GM21737 (cell line): ENCODE results near the gene OXSR1.
A peak's percentile ranks its signal among the peaks of the same experiment; 100 is the strongest.
"Not testable (repeated sequence)": the region's sequence is repeated elsewhere in the genome, so short reads cannot be mapped to it uniquely, and the experiment has no call there.

Source experiments
- ATAC-seq: cut with Tn5 transposase; IDR thresholded peaks from one replicate; pipeline ENCODE4 v1.9.1; 2021; ENCODE audit warnings: mild to moderate bottlenecking, moderate library complexity; ENCODE audit not compliant: unreplicated experiment

Gene OXSR1

DNA sequence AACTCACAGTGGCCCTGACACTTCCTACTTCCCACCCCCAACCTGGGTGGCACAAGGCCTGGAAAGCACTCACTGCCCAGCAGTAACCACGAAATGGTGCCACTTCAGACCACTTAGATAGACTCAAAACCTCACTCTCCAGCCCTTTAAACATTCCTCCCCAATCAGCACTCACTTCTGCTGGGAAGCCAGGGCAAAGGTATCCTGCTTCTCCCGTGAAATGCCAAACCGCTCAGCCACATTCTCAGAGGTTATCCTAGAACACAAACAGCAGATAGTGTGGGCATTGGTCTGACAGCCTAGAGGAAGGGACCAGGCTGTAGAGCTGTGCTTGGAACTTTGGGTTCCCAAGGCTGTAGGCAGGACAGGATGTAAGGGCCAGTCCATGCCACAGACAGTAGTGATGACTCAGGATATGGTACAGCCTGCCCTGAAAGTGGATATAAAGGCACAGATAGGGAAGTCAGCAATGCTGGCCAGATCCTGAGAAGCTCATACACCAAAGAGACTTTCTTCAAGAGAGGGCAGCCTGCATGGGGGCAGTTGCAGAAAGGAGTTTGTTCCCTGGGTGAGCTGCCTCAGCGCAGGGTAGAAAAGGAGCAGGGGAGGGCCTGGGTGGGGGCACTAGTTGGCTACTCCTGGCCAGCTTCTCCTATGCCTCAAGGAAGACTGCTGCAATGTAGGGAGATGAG is 37.6 kb upstream of the OXSR1 start:
- ATAC-seq: no peak

DNA sequence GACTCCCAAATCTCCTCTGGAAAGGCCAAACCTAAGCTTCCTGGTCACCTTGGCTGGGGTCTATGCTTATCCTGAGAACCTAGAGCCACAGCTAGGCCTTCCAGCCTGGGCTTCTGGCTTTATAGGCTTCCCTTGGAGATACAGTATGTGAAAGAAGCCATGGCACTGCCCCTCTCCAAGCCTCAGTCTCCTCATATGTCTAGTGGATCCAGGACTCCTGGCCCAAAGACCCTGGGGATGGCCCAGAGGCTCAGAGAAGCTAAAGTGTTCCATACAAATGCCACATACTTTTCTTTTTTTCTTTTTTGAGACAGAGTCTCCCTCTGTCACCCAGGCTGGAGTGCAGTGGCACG is 37.1 kb upstream of the OXSR1 start:
- ATAC-seq: no peak

DNA sequence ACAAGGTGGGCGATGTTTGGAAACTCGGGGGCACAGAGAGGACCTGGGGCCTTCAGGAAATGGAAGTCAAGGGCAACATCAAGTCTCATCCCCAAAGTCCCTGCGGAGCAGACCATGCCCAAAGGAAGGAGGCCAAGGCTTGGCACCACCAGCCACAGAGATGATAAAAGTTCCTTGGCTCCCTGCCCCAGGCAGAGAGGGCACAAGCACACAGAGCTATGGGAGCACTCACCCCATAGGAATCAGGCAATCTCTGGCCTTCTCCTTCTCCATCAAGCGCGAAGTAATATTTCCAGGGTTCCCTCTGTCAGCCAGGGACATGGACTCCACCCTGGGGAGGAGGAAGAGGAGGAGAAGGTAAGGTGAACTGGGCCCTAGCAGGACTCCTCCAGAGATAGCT is 36.3 kb upstream of the OXSR1 start:
- ATAC-seq: no peak

DNA sequence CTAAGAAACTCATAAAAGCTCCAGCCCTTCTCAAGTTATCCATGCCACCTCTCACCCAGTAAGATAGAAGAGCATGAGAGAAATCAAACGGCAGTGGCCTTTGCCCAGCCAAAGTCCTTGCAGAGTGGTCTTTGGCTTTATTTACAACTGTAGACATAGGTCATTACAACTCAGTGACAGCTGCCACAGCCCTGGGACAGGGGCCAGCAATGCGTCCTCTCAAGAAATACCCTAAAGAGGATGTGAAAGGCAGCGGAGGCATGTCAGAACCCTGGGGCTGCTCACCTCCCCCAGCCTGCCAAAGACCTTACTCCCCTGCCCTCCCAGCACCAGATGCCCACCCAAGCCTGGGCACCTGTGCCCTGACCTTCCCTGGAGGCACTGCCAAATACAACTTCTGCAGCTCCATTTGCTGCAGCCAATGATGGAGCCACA is 34.7 kb upstream of the OXSR1 start:
- no peak for ATAC-seq

DNA sequence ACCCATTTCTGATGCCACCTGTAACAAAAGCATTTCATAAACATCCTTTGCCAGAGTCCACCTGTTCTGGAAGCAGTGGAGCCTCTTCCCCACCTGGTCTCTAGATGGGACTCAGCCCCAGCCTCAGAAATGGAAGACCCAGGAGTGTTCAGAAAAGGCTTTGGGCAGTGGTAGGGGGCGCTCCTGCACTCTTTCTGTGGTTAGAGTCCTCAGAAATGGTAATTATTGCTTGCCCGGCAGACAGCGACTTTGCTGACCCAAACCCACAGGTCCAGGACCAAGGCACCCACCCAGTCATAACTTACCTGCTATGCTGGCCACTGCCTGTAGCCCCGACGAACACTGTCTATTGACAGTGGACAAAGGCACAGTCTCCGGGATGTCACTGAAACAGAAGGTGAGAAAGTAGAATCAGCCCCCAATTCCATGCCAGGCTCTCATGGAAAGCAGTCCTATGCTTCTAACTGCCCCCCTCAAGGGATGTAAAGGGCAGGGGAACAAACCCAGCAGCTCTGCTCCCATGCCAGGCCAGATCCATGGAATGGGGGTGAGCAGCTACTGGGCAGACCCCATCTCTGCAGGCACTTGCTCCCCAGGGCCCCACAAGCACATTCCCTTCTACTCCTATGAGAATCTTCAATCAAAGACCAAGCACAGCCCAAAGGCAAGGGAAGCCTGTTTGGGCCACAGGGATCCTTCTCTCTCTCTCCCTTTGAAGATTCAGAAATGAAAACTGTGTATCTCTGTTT is 33.5 kb upstream of the OXSR1 start:
- ATAC-seq: no peak

DNA sequence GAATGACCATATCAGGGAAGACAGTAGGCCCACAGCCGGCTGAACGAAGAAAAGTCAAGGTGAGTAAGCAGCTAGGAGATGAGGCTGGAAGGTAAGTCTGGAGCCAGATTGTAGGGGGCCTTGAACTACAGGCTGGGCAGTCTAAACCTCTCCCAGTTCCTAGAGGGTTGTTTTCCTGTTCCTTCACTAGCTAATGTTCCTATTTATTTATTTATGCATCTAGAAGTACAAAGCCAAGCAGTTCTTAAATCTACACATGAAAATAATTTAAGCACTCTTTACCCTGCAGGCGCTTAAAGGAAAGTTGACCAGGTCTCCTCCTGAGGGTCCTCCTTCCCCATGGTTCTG is 32.2 kb upstream of the OXSR1 start:
- ATAC-seq: no peak

DNA sequence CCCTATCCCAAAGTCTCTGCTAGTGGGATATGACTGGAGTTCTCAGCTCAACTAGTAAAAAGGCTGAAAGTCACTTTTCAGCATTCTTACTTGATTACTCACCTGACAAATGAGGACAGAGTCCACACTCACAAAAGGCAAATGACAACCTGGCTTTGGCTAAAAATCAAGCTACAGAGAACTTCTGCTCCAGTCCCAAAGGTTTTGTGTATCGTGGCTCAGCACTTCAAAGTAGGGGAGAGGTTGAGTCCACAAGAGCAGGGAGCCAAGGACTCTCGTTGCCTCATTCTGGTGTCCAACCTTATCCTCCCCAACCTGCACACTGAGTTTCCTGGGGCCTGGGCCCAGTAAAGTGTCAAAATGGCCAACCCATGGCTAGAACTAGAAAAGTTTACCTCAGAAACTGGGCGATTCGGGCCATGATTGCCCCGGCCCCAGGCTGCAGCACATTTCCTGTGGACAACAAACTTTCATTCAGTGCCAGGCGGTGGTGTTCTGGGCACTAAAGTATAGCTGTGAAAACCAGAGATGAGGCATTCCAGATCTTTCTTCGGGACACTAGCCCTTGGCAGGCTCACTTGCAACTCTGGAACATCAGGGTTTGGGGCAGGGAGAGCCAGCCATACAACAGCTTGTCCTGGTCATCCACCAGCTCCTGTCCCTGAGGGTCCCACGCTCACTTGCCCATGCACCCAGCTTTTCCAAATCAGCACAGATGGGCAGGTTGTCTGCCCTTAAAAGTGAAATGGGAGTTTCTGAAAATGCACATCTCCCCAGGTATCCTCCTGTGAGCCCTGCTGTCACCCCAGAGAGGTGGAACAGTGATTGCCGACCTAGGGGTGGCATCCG is 31.6 kb upstream of the OXSR1 start:
- no peak for ATAC-seq

DNA sequence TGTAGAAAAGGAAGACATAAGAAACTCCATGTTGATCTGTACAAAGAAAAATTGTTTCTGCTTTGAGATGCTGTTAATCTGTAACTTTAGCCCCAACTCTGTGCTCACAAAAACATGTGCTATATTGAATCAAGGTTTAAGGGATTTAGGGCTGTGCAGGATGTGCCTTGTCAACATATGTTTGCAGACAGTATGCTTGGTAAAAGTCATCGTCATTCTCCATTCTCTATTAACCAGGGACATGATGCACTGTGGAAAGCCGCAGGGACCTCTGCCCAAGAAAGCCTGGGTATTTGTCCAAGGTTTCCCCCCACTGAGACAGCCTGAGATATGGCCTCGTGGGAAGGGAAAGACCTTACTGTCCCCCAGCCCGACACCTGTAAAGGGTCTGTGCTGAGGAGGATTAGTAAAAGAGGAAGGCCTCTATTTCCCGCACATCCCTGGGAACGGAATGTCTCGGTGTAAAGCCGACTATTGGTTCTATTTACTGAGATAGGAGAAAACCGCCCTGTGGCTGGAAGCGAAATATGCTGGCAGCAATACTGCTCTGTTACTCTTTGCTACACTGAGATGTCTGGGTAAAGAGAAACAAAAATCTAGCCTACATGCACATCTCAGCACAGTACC is 30.7 kb upstream of the OXSR1 start:
- ATAC-seq: not testable (repeated sequence)

DNA sequence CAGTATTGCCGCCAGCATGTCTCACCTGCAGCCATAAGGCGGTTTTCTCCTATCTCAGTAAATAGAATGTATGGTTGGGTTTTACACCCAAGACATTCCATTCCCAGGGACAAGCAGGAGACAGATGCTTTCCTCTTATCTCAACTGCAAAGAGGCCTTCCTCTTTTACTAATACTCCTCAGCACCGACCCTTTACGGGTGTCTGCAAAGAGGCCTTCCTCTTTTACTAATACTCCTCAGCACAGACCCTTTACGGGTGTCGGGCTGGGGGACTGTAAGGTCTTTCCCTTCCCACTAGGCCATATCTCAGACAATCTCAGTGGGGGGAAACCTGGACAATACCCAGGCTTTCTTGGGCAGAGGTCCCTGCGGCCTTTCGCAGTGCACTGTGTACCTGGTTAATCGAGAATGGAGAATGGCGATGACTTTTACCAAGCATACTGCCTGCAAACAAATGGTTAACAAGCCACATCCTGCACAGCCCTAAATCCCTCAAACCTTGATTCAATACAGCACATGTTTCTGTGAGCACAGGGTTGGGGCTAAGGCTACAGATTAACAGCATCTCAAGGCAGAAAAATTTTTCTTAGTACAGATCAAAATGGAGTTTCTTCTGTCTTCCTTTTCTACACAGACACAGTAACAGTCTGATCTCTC is 29.6 kb upstream of the OXSR1 start:
- ATAC-seq: not testable (repeated sequence)

DNA sequence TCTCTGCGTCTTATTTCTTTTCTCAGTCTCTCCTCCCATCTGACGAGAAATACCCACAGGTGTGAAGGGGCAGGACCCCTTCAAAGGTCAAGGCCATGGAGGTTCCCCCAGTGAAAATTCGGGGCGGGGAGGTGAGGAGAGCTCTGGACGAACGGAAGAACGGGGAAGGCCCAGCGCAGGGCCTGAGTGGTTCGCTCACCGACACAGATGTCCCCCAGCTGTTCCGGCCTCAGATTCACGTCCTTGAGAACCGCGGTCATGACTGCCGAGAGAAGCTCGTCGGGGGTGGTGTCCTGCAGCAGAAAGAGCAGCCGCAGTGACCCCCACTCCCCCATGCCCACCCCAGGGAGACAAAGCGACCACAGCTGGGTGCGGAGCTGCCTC is 29.0 kb upstream of the OXSR1 start:
- ATAC-seq: no peak

DNA sequence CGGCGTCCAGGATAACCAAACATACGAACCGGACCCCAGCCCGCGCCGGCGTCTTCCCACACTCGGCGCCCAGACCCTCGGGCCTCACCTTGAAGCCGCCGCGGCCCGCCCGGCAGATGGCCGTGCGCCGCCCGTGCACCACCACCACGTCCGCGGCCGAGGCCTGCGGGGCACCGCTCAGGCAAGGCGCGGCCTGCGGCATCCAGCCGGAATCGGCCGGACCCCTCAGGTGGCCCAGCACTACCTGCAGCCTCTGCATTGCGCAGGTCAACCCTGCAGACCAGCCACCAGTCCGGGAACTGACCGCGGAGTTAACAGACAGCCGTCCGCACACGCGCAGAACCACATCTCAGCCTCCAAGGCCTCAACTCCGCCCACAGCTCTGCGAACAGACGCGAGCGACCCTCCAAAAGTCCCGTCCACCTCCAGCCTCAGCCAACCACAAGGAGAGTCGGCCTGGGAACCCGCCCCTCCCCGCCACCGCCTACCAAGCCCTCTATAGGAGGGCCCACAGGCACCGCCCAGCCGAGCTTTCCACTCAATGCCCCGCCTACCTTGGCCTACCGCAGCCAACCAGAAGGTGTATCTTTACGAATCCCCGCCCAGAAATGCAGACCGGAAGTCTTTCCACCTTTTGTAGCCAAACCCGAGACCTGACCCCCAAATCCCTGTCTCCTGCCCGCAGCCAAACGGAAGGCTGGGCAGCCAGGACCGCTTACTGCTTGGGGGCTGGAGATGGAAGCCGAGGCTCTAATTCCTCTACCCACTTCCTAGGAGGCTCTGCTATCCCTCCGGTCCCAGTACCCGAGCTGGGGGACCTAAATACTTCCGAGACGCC is 28.3 kb upstream of the OXSR1 start, which contains the start of gene ACAA1:
TSS of gene ACAA1 (minus strand) at position 351 of the 838 bp plus-strand sequence. CDS start at position 259, 92 bp downstream.
- peak; percentile 88 for ATAC-seq

DNA sequence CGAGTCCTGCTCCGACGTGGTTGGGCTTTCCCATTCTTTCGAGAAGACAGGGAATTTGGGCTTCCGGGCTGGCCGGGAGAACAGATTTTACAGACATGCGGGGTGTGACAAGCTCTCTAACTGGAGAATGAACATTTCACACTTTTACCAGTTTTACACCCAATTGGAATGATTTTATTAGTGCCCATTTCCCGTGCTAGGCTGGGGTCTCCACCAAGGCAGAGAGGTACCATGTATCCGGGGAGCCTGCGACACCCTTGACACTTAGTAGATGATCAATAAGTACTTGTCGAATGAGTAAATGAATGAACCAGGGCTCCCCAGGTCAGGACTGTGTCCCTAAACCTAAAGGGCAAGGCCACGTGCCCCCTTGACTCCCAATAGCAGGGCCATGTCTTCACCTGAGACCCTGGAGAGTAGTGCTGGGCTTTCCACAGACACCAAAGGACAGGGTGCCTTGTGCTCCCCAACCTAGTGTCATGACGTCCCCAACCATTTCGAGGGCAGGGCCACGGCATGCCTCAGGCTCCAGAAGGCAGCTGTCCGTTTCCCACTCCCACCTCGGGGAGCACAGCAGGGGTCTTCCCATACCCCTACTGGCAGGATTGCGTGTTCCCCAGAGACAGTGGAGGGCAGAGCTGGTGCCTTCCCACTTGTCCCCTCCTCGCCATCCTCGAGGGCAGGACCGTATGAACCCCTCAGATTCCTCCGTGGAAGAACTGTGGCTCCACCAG is 27.6 kb upstream of the OXSR1 start:
- ATAC-seq: no peak

DNA sequence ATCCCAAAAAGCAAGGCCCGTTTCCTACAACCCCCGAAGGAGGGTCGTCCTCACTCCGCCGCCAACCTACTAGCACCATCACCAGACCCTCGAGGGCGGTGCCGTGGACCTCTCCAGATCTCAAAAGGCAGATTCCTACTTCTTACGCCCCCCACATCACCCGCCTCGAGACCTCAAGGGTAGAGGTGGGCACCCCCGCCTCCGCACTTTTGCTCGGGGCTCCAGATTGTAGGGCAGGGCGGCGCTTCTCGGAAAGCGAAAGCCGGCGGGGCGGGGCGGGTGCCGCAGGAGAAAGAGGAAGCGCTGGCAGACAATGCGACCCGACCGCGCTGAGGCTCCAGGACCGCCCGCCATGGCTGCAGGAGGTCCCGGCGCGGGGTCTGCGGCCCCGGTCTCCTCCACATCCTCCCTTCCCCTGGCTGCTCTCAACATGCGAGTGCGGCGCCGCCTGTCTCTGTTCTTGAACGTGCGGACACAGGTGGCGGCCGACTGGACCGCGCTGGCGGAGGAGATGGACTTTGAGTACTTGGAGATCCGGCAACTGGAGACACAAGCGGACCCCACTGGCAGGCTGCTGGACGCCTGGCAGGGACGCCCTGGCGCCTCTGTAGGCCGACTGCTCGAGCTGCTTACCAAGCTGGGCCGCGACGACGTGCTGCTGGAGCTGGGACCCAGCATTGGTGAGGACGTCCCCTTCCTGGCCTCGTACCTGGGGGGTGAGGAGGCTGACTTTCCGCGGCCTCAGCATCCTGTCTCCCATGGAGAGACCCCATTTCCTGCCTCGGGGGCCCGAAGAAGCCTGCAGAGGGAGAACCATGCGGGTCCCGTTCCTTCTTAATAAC is 26.8 kb upstream of the OXSR1 start, which contains the start of gene MYD88:
TSS of gene MYD88 (plus strand) at position 313 of the 842 bp plus-strand sequence. CDS start at position 353, 40 bp downstream.
- peak; percentile 38 for ATAC-seq

DNA sequence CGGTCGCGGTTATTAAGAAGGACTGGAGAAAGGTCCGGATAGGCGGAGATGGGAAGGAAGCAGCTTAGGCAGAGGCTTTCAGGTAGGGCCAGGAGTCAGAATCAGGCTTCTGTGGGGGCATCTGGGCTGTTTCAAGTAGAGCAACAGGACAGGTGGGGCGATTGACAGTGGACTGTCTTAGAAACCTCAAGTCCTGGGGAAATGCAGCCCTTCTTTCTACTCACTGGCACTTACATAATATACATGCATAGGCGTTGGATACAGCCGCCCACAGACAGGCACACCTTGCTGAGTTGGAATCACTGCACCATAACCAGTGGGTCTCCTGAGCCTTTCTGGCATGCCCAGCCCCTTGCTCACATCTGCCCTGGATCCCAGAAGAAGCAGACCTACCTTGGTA is 26.1 kb upstream of the OXSR1 start:
- ATAC-seq: no peak

DNA sequence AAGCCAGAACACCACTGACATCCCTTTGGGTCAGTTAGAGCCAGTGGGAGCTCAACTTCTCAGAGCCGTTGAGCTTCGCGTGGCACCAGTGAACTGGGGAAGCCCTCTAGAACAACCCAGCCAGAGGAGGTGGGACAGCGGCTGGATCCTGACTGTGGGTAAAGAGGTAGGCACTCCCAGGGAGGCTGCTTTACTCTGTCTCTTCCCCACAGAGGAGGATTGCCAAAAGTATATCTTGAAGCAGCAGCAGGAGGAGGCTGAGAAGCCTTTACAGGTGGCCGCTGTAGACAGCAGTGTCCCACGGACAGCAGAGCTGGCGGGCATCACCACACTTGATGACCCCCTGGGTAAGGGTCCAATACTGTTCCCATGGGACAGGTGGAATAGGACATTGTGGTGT is 25.7 kb upstream of the OXSR1 start:
- ATAC-seq: no peak

DNA sequence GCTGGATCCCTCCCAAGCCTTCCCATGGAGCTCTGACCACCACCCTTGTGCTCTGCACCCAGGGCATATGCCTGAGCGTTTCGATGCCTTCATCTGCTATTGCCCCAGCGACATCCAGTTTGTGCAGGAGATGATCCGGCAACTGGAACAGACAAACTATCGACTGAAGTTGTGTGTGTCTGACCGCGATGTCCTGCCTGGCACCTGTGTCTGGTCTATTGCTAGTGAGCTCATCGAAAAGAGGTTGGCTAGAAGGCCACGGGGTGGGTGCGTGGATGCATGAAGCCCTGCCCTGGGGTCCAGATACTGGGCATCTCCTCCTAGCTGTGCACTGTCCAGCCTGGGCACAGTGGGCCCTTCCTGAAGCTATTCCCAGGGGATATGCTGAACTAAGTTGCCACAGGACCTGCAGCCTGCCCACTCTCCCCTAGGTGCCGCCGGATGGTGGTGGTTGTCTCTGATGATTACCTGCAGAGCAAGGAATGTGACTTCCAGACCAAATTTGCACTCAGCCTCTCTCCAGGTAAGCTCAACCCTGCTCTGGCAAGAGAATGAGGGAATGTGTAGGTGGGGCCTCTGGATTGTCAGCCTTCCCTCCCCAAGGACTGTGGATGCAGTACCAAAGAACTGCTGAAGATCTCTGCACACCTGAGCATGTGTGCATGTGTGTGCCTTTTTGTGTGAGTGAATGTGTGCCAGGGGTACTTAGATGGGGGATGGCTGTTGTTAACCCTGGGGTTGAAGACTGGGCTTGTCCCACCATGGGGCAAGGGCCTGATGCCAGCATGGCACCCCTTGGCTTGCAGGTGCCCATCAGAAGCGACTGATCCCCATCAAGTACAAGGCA is 24.8 kb upstream of the OXSR1 start:
- no peak for ATAC-seq
